ENCODE results near the gene MAPRE2.

Gene MAPRE2

DNA sequence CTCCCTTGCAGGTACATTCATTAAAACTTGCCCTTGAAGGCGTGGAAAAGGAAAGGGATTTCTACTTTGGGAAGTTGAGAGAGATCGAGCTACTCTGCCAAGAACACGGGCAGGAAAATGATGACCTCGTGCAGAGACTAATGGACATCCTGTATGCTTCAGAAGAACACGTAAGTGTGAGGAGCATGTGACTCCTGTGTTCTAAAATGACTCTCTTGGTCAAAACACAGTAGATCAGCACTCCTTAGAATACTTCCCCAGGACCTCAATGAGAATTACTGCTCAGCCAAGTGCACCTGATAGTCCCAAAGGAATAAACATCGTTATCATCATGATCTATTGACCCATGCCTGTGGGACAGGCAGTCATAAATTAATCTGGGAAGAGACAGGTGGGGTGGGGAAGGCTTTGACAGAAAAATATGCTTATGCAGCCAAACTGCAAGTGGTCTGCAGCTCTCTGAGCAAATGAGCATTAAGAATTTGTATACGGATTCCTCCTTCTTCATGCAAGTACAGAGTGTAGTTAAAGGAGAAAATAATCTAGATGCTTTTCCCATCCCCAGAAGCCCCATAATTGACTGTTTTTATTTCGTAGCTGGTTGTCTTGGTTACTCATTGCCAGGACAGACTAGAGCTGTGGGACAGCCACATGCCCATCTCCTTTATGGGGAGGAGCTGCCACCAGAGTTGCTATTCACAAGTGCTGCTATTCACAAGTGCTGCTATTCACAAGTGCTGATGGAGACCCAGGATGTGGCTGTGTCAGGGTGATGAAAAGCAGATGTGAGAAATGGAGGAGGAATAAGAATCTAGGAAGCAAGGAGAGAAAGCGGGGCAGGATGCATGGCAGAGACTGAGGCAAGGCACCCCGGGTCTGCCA, 91.0 kb downstream of the MAPRE2 start:
- DNase-seq (ENCODE audit: low read depth in 2 of 2), result peak; percentile 6 to 29
- TF ChIP-seq, protein P1, sequence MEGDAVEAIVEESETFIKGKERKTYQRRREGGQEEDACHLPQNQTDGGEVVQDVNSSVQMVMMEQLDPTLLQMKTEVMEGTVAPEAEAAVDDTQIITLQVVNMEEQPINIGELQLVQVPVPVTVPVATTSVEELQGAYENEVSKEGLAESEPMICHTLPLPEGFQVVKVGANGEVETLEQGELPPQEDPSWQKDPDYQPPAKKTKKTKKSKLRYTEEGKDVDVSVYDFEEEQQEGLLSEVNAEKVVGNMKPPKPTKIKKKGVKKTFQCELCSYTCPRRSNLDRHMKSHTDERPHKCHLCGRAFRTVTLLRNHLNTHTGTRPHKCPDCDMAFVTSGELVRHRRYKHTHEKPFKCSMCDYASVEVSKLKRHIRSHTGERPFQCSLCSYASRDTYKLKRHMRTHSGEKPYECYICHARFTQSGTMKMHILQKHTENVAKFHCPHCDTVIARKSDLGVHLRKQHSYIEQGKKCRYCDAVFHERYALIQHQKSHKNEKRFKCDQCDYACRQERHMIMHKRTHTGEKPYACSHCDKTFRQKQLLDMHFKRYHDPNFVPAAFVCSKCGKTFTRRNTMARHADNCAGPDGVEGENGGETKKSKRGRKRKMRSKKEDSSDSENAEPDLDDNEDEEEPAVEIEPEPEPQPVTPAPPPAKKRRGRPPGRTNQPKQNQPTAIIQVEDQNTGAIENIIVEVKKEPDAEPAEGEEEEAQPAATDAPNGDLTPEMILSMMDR (IDR thresholded peaks at IDR 0.05; ENCODE audit: low read depth, low read length), result no peak
- no peak overlapping the region for H3K4me3 ChIP-seq (replicated peaks in 1 of 2; ENCODE audit: low read depth in 2 of 2, low read length in 2 of 2)

DNA sequence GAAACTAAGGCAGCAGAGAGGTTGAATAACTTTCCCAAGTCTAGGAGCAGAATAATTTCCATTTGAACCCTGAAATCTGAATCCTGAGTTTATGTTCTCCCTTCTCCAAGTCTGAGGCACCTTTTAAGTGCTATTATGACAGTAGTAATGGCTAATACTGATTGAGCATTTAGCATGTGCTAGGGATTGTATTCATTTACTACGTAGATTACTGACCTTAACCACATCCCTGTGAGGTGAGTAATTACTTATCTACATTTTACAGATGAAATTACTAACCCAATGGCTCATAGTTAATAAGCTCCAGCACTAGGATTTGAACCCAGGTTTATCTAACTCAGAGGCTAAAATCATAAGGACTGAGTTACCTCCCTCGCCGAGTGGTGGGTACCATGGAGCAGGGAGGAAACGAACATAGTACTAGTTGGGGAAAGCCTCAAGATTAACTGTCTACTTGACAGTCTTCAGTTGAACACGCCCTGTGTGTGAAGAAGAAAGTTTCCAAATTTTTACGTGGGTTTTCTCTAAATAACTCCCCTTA, 93.0 kb downstream of the MAPRE2 start:
- DNase-seq (ENCODE audit: low read depth in 2 of 2), result no peak
- TF ChIP-seq, protein P1 (IDR thresholded peaks at IDR 0.05; ENCODE audit: low read depth, low read length), result no peak
- H3K4me3 ChIP-seq (replicated peaks in 1 of 2; ENCODE audit: low read depth in 2 of 2, low read length in 2 of 2), result no peak overlapping the region

DNA sequence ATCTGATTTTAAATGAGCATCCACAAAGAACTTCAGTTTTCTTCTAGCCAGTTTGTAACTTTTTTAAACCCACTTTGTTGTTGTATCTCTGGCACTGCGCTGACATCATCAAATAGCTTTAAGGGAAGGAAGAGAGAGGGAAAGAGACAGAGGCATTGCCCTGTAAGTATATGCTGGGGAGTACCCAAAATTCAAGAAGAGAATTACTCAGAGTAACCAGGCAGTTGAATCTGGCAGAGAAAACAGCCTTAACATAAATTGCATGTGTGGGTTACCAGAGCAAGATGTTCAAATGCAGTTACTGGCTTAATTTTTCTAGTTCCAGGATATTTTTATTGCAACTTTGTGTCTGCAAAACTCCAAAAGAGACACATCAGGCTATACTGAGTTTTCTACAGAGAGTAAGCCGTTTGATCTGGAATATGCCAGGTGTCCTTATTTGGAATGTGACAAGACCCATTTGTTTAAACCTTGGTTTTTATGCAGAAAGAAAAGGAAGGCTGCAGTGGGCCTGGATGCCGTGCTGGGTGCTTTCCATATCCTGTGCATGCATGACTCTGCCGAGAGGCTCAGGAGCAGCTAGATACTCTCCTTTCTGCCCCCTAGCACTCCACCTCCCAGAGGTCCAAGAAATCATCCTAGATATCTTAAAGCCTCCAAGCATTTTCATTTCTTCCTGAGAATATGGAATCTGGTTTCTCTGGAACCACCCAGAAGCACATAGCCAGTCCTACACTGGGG, 93.7 kb downstream of the MAPRE2 start:
- TF ChIP-seq, protein P1 (IDR thresholded peaks at IDR 0.05; ENCODE audit: low read depth, low read length), result no peak
- DNase-seq (ENCODE audit: low read depth in 2 of 2), result no peak
- H3K4me3 ChIP-seq (replicated peaks in 1 of 2; ENCODE audit: low read depth in 2 of 2, low read length in 2 of 2), result no peak overlapping the region

DNA sequence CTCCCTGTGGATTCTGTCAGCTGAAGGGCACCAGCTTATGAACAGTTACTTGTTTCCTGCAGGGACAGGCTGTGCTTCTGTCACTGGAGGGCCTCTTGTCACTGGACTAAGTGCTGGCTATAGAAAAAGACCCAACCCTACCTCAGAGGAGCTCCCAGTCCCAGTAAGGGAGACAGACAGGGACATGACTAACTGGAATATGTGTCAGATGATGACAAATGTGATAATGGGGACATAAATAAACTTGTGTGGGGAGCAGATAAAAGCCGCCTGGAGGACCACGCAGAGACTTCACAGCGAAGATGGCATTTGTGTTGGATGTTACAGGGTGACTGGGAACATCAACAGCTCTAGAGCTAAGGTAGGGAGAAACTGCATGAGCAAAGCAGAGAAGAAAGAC, 95.0 kb downstream of the MAPRE2 start:
- no peak for DNase-seq (ENCODE audit: low read depth in 2 of 2)
- H3K4me3 ChIP-seq (replicated peaks in 1 of 2; ENCODE audit: low read depth in 2 of 2, low read length in 2 of 2), result no peak overlapping the region
- TF ChIP-seq, protein P1 (IDR thresholded peaks at IDR 0.05; ENCODE audit: low read depth, low read length), result no peak

DNA sequence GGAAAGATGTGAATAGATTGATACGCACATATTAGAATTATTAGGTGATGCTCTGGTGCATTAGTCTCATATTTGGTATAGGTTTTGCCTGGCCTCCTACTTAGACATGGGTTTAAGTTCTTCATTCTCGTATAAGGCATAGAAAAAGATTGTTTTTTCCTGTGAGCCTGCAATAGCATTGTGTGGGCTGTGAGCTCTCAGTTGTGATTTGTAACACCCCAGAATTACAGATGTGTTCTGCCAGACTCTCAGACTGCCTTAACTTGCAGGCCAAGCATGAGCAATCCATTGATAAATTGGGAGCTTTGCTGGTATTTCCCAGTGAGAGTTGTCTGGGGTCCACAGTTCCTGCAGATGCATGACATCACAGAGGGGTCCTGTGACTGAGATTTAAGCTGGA, 95.7 kb downstream of the MAPRE2 start:
- DNase-seq (ENCODE audit: low read depth in 2 of 2), result no peak
- TF ChIP-seq, protein P1 (IDR thresholded peaks at IDR 0.05; ENCODE audit: low read depth, low read length), result no peak
- no peak overlapping the region for H3K4me3 ChIP-seq (replicated peaks in 1 of 2; ENCODE audit: low read depth in 2 of 2, low read length in 2 of 2)

DNA sequence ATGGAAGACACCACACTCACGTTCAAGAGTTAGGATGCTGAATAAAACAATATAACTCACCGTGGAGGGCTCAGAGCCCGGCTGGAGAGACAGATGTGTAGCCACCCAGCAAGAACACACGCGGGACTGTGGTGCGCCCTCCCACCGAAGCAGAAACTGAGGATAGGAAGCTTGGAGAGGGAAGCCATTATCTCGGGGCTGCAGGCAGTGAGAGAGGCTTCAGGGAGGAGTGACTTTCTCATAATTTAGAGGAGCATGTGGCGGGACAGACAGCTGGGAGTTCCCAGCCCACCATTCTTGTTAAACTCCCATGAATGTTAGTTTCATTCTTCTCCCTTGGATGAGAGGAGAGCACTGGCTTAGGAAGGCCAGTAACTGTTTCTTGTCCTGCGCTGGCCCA, 96.4 kb downstream of the MAPRE2 start:
- no peak for DNase-seq (ENCODE audit: low read depth in 2 of 2)
- TF ChIP-seq, protein P1 (IDR thresholded peaks at IDR 0.05; ENCODE audit: low read depth, low read length), result no peak
- H3K4me3 ChIP-seq (replicated peaks in 1 of 2; ENCODE audit: low read depth in 2 of 2, low read length in 2 of 2), result no peak overlapping the region

Data from cardiac fibroblast (primary cell).